Upper lobe of right lung (tissue), 1 donor: ENCODE data around the gene PAX3. TPM values are rescaled to one million over a fixed set of nuclear protein-coding genes. Genes with fewer than 3 reads are reported as not detected.

Experiments used
- ATAC-seq: fragments of 200-7000 bp; cut with Tn5 transposase; one replicate; pipeline ENCODE4 v1.9.1; 2020; ENCODE audit warnings: mild to moderate bottlenecking, moderate library complexity
- DNase-seq: peaks from one replicate; pipeline ENCODE4 v3.0.0-alpha.2; 2020
- H3K27ac ChIP-seq: fragments of 200-600 bp; one replicate; pipeline ENCODE4 v1.8.0; 2022
- H3K27me3 ChIP-seq: fragments of 200-600 bp; one replicate; pipeline ENCODE4 v1.8.0; 2022; ENCODE audit warnings: mild to moderate bottlenecking
- H3K36me3 ChIP-seq: fragments of 200-600 bp; one replicate; pipeline ENCODE4 v1.8.0; 2022
- H3K4me1 ChIP-seq: fragments of 200-600 bp; one replicate; pipeline ENCODE4 v1.8.0; 2022
- H3K4me3 ChIP-seq: fragments of 200-600 bp; one replicate; pipeline ENCODE4 v1.8.0; 2022; ENCODE audit warnings: mild to moderate bottlenecking
- H3K9me3 ChIP-seq: fragments of 200-600 bp; one replicate; pipeline ENCODE4 v1.8.0; 2022
- intact Hi-C: fragments of 100-400 bp; cut with DNase I; formaldehyde crosslinking; loops from one replicate; pipeline ENCODE4 v1.11.0; 2022
- total RNA-seq: library from RNA; stranded (reverse); fragmentation: NEBNext Ultra II Directional; extraction: Animal tissue kit (Norgen Biotek cat#: 25700); gene quantifications from one replicate; pipeline ENCODE4 v1.2.1, GENCODE V29; 2021
- TF ChIP-seq, protein P1 (sequence below): fragments of 200-600 bp; IDR thresholded peaks from one replicate; pipeline ENCODE4 v1.8.0; 2022; ENCODE audit warnings: antibody characterized with exemption
- donor health status: DM: no; HTN: yes; CAD: no; lungs with severe emphysema.

The PAX3 gene
- total RNA-seq, 1 donor from 2014 or later, result not detected

- Histone ChIP-seq H3K27me3 (peaks cover 99% of the 10 kb centered on the region), H3K4me3 (no peak overlapping the region)
- TF ChIP-seq, protein P1, sequence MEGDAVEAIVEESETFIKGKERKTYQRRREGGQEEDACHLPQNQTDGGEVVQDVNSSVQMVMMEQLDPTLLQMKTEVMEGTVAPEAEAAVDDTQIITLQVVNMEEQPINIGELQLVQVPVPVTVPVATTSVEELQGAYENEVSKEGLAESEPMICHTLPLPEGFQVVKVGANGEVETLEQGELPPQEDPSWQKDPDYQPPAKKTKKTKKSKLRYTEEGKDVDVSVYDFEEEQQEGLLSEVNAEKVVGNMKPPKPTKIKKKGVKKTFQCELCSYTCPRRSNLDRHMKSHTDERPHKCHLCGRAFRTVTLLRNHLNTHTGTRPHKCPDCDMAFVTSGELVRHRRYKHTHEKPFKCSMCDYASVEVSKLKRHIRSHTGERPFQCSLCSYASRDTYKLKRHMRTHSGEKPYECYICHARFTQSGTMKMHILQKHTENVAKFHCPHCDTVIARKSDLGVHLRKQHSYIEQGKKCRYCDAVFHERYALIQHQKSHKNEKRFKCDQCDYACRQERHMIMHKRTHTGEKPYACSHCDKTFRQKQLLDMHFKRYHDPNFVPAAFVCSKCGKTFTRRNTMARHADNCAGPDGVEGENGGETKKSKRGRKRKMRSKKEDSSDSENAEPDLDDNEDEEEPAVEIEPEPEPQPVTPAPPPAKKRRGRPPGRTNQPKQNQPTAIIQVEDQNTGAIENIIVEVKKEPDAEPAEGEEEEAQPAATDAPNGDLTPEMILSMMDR, result no peak
These were observed 3.6 kb upstream of the PAX3 start for GRCh38 chr2:222302178-222303018.

GRCh38 chr2:222301796-222302118, 3.0 kb upstream of the PAX3 start:
- Histone ChIP-seq H3K27ac (no peak overlapping the region), H3K36me3 (no peaks in the 10 kb centered on the region), H3K4me3 (no peak overlapping the region), H3K9me3 (no peaks in the 10 kb centered on the region), H3K4me1 (peaks cover 9% of the 10 kb centered on the region), H3K27me3 (peaks cover 99% of the 10 kb centered on the region)
- intact Hi-C loops, result no loop called here
- ATAC-seq, result no peak
- TF ChIP-seq, protein P1, result no peak
- no peak for DNase-seq

More at GRCh38 chr2:222302178-222303018, 3.6 kb upstream of the PAX3 start:
- Histone ChIP-seq H3K27ac (no peak overlapping the region), H3K36me3 (no peaks in the 10 kb centered on the region), H3K4me1 (peaks cover 8% of the 10 kb centered on the region), H3K9me3 (no peaks in the 10 kb centered on the region)
- ATAC-seq (no peak), DNase-seq (no peak)
- intact Hi-C loops, result no loop called here

GRCh38 chr2:222301053-222301795, 2.4 kb upstream of the PAX3 start:
- intact Hi-C loops, result no loop called here
- TF ChIP-seq, protein P1, result no peak
- no peak overlapping the region for H3K4me3 ChIP-seq
- no peak for ATAC-seq
- H3K36me3 ChIP-seq, result no peaks in the 10 kb centered on the region
- H3K4me1 ChIP-seq, result peaks cover 5% of the 10 kb centered on the region
- peaks cover 99% of the 10 kb centered on the region for H3K27me3 ChIP-seq
- DNase-seq, result no peak
- no peaks in the 10 kb centered on the region for H3K9me3 ChIP-seq
- no peak overlapping the region for H3K27ac ChIP-seq

DNA sequence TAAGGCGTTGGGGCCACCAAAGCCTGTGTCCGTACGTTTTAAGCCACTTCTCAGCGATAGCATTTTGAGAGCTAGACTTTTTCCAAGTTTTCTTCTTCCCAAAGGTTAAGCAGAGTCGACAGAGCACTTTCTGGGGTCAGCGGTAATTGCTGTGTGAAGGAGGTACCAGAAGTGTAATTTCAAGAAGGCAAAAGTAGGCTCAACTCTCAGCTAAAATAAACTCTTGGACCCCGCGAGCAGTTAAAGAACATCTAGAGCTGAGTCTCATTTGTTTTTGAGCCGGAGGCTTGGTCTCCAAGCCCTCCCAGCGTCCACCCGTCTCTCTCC, 1.9 kb upstream of the PAX3 start:
- Histone ChIP-seq H3K36me3 (no peaks in the 10 kb centered on the region), H3K27ac (no peak overlapping the region), H3K4me1 (peaks cover 8% of the 10 kb centered on the region), H3K4me3 (no peak overlapping the region), H3K27me3 (peaks cover 99% of the 10 kb centered on the region), H3K9me3 (no peaks in the 10 kb centered on the region)
- intact Hi-C loops, result no loop called here
- DNase-seq (no peak), ATAC-seq (no peak)
- TF ChIP-seq, protein P1, result no peak

- H3K9me3 ChIP-seq, result no peaks in the 10 kb centered on the region
- H3K27me3 ChIP-seq, result peaks cover 99% of the 10 kb centered on the region
- no peak for DNase-seq
- intact Hi-C loops, result no loop called here
- H3K4me1 ChIP-seq, result peaks cover 14% of the 10 kb centered on the region
- no peak overlapping the region for H3K4me3 ChIP-seq
- no peak overlapping the region for H3K27ac ChIP-seq
- no peaks in the 10 kb centered on the region for H3K36me3 ChIP-seq
- ATAC-seq, result no peak
- TF ChIP-seq, protein P1, result no peak
These were observed 1.3 kb upstream of the PAX3 start for GRCh38 chr2:222299906-222300725.
